ENCODE measurements around the gene ADARB1. TPM values are rescaled to one million over a fixed set of nuclear protein-coding genes. Genes with fewer than 3 reads are reported as not detected.

The ADARB1 gene
- total RNA-seq, 1 donor = 2.1 TPM

DNA sequence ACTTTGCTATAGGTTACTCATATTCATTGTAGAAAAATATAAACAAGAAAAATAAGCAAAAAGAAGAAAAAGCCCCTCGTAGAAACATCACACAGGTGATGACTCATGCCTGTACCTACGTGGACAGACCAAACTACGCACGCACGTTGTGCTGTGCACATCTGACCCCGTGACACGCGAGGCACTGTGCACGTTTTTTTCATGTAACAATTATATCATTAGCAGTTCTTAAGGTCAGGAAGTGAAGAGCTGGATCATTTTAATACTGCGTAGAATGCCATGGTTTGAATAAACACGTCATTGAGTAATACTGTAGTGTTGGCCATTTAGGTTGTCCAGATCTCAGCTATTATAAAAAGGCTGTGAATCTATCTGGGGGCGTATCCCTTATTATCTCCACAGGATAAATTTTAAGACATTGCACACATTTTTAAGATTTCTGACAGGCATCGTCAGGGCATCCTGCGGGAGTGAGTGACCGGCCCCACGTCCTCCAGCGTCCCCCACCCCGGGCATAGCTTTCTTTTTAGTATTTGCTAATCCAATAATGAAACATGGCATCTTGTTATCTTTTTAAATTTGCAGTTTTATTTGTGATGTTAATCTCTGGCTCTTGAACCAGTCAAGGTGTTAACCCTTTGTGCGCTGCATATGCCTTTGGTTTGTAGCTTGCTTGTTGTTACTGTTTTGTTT, 23.4 kb upstream of the ADARB1 start:
- no peak overlapping the region for H3K4me3 ChIP-seq (ENCODE audit: low read depth, low read length)
- TF ChIP-seq, protein P1, sequence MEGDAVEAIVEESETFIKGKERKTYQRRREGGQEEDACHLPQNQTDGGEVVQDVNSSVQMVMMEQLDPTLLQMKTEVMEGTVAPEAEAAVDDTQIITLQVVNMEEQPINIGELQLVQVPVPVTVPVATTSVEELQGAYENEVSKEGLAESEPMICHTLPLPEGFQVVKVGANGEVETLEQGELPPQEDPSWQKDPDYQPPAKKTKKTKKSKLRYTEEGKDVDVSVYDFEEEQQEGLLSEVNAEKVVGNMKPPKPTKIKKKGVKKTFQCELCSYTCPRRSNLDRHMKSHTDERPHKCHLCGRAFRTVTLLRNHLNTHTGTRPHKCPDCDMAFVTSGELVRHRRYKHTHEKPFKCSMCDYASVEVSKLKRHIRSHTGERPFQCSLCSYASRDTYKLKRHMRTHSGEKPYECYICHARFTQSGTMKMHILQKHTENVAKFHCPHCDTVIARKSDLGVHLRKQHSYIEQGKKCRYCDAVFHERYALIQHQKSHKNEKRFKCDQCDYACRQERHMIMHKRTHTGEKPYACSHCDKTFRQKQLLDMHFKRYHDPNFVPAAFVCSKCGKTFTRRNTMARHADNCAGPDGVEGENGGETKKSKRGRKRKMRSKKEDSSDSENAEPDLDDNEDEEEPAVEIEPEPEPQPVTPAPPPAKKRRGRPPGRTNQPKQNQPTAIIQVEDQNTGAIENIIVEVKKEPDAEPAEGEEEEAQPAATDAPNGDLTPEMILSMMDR (IDR thresholded peaks at IDR 0.05; ENCODE audit: insufficient read depth, low read length) = no peak
- DNase-seq (ENCODE audit: low read depth) = peak; percentile 34

DNA sequence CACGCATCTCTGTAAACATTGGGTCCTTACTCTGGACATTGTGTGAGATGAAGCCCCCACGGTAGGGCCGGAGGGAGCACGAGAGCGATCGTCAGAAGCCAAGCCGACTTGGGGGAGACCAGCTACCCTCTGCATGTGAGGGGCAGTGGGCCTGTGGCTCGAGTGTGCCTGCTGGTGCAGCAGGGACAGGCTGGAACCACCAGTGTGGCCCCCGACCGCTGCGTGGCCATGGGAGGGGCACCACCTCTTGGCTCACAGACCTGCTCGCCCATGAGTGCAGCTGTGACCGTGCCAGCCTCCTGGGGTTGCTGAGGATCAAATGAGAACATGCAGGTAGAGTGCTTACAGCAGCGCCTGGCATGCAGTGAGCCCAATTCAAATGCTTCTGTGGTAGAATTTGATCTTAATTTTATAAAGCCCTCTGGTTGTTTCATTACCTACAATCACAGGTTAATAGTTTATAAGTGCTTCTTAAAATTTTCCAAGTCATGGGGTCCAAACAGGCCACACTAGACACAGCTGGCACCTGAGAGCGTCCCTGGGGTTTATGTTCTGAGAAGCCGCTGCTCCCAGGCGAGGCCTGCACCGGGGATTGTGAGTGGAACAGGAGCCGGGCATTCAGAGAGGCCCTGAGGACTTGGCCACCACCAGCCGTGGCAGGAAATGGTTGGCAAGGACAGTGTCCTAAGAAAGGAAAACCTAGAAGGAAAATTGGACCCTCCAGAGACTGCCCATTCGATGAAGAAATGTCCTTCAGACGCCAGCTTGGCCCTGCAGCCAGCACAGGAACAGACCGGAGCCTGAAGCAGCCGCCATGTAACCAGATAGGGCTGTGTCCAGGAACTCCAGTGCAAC, 22.6 kb upstream of the ADARB1 start:
- H3K4me3 ChIP-seq (ENCODE audit: low read depth, low read length) = no peak overlapping the region
- TF ChIP-seq, protein P1 (IDR thresholded peaks at IDR 0.05; ENCODE audit: insufficient read depth, low read length) = no peak
- no peak for DNase-seq (ENCODE audit: low read depth)

DNA sequence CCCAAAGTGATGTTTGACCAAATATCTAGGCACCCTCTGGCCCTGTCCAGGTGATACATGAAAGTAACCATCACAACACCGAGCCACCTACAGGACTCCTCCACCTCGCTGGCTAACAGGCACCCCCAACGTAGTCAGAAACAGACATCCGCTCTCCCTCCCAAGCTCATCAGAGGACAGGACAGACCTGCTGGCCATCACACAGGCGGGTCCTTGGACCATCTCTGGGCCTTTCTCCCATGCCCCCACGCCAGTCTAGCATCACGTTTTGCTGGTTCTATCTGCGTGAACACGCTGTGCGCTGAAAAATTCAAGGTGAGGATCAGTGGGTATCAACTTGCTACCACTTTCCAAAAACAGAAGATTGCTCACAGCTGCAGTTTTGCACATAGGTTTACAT, 21.4 kb upstream of the ADARB1 start:
- no peak for DNase-seq (ENCODE audit: low read depth)
- TF ChIP-seq, protein P1 (IDR thresholded peaks at IDR 0.05; ENCODE audit: insufficient read depth, low read length) = no peak
- no peak overlapping the region for H3K4me3 ChIP-seq (ENCODE audit: low read depth, low read length)

DNA sequence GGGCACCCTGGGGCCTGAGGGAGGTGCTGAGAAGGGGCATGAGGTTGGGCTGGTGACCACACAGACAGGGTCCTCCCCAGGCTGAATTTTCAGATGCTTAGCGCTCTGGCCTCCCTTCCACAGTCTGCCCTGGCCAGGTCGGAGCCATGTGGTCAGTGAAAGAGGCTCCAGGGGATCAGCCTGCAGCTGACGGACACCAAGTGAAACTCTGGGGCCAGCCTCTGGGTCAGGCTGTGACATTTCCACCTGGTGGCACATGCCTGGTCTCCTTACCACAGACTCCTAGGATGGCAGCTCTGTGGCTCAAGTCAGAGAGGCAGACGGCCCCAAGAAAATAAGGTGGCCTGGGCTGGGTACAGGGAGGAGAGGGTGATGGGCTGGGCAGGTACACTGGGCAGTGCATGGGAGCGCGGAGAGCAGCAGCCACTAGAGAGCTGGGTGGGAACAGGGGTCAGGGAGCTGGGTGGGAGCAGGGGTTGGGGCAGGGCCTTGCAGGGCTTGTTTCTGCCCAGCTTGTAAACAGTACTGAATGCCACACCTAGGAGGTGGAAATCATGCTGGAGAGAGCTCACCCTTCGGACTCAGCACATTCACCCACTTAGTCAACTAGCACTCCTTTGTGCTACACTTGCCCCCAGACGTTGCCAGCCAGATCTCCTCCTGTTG, 20.7 kb upstream of the ADARB1 start:
- TF ChIP-seq, protein P1 (IDR thresholded peaks at IDR 0.05; ENCODE audit: insufficient read depth, low read length) = no peak
- H3K4me3 ChIP-seq (ENCODE audit: low read depth, low read length) = no peak overlapping the region
- no peak for DNase-seq (ENCODE audit: low read depth)

DNA sequence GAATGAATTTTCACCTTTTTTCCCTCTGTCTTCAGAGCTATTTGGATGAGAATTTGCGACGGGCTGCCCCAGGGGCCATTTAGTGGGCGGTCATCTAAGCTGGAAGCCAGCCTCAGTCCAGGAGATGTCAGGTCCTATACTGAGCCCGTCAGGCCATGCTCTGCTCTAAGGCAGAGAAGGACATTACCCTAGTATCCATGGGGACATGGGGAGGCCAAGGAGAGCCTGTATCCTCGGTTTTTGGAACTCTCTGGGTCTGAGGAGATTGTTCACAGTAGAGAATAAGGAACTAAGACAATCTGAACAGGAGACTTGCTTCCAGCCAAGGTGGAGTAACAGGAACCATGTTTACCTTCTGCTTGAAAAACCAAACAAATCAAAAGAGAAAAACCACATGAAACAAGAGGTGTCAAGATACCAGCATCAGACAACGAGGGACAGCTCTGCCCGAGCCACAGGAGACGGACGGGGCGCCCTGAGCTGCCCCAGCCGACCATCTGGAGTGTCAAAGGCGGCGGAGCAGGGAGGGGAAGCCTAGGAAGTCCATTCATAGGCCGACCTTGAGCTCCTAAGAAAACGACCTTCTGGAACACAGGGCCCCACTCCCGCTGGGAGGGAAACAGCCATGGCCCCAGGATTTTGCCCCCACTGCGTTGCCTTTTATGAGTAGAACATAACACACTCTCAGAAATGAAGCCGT, 20.0 kb upstream of the ADARB1 start:
- no peak for DNase-seq (ENCODE audit: low read depth)
- TF ChIP-seq, protein P1 (IDR thresholded peaks at IDR 0.05; ENCODE audit: insufficient read depth, low read length) = no peak
- no peak overlapping the region for H3K4me3 ChIP-seq (ENCODE audit: low read depth, low read length)

DNA sequence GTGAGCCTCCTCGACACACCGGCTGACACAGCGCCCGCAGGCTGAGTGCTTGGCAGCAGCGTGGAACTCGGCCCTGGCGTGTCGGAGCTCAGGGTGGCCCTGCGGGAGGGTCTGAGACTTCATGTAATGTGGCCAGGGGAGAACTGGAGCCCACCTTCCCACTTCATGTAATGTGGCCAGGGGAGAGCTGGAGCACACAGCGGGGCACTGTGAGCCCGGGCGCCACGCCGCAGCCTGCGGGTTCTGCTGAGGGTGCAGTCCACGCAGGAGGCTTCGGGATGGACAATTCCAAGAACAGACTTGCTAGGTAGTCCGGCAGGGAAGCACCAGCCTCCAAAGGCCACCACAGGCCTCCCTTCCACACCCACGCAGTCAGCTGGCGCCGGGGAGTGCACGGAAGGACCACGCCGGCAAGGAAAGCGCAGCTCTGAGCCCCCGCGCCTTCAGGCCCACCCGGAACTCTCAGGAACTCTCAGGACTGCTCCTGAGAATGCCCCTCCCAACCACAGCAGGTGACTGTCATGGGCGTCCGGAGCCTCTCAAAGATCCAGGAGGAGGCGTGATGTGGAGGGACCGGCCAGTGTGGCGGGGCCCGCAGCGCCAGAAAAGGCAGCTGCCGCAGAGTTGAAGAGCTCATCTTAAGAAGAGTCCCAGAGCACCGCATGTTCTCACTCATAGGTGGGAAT, 19.3 kb upstream of the ADARB1 start:
- TF ChIP-seq, protein P1 (IDR thresholded peaks at IDR 0.05; ENCODE audit: insufficient read depth, low read length) = no peak
- no peak for DNase-seq (ENCODE audit: low read depth)
- no peak overlapping the region for H3K4me3 ChIP-seq (ENCODE audit: low read depth, low read length)
